Endothelial cell of umbilical vein (primary cell): ENCODE data around the gene ZFP36.

Experiments used
- CTCF ChIP-seq, 2 donors: IDR thresholded peaks; 1 replicate in 1 of 2; 2 replicates in 1 of 2; pipeline ENCODE4 v1.5.1; 2011; ENCODE audit warnings: low read length in 2 of 2, mild to moderate bottlenecking in 2 of 2, moderate library complexity in 2 of 2, control low read depth in 1 of 2, inconsistent platforms in 1 of 2, low read depth in 1 of 2; ENCODE audit not compliant: insufficient read depth in 1 of 2; ENCODE audit errors: extremely low read depth in 1 of 2
- EZH2 ChIP-seq: IDR thresholded peaks from 2 replicates; pipeline ENCODE4 v1.6.1; 2012; ENCODE audit warnings: borderline replicate concordance, low read depth, mild to moderate bottlenecking, moderate library complexity, low read length, inconsistent platforms; ENCODE audit not compliant: severe bottlenecking
- FOS ChIP-seq: IDR thresholded peaks from 2 replicates; pipeline ENCODE4 v1.6.1; 2011; ENCODE audit warnings: mild to moderate bottlenecking, low read length, moderate library complexity, borderline replicate concordance; ENCODE audit not compliant: insufficient read depth
- MAX ChIP-seq: IDR thresholded peaks from 2 replicates; pipeline ENCODE4 v1.6.1; 2011; ENCODE audit not compliant: insufficient read depth, insufficient read length
- POLR2A ChIP-seq: IDR thresholded peaks from 2 replicates; pipeline ENCODE4 v1.6.1; 2012; ENCODE audit warnings: low read depth, mild to moderate bottlenecking, control low read depth, low read length
- POLR2AphosphoS5 ChIP-seq: IDR thresholded peaks from 2 replicates; pipeline ENCODE4 v1.6.1; 2012; ENCODE audit warnings: low read depth, mild to moderate bottlenecking, control low read depth, low read length, moderate library complexity; ENCODE audit not compliant: insufficient read depth

GRCh38 chr19:39369200-39369599, 37.4 kb upstream of the ZFP36 start:
- no peak for TF ChIP-seq CTCF (IDR thresholded peaks at IDR 0.05; ENCODE audit: extremely low read depth in 1 of 2, insufficient read depth in 1 of 2, low read depth in 1 of 2, low read length in 2 of 2)
- no peak for TF ChIP-seq EZH2
- TF ChIP-seq MAX, result no peak
- no peak for TF ChIP-seq FOS
- no peak for TF ChIP-seq POLR2A
- TF ChIP-seq POLR2AphosphoS5, result no peak
